ENCODE data around the gene WNK2. TPM values are rescaled to one million over a fixed set of nuclear protein-coding genes. Genes with fewer than 3 reads are reported as not detected.

The WNK2 gene
- total and polyA plus RNA-seq, 2 experiments from 2014 or later = 34.5 to 92.2 TPM

- H3K9me3 ChIP-seq (ENCODE audit: low read depth) = no peaks in the 10 kb centered on the region
- peak overlapping the region; percentile 40 for H3K27ac ChIP-seq
- H3K4me3 ChIP-seq = no peak overlapping the region
- no peak for DNase-seq (ENCODE audit: low read depth in 1 of 2, low spot score in 1 of 2)
- H3K27me3 ChIP-seq = no peaks in the 10 kb centered on the region
- H3K36me3 ChIP-seq = no peaks in the 10 kb centered on the region
- H3K4me1 ChIP-seq (ENCODE audit: low read depth) = peaks cover 54% of the 10 kb centered on the region
- TF ChIP-seq CTCF (IDR thresholded peaks at IDR 0.05; ENCODE audit: low read depth, low read length) = no peak
These were observed 17.0 kb downstream of the WNK2 start for GRCh38 chr9:93200989-93201334.

GRCh38 chr9:93203026-93203717 is 19.2 kb downstream of the WNK2 start:
- Histone ChIP-seq H3K27ac (peak overlapping the region; percentile 97), H3K27me3 (no peaks in the 10 kb centered on the region), H3K4me1 (ENCODE audit: low read depth) (peaks cover 74% of the 10 kb centered on the region), H3K9me3 (ENCODE audit: low read depth) (no peaks in the 10 kb centered on the region), H3K4me3 (no peak overlapping the region), H3K36me3 (no peaks in the 10 kb centered on the region)
- TF ChIP-seq CTCF (IDR thresholded peaks at IDR 0.05; ENCODE audit: low read depth, low read length) = no peak
- DNase-seq (ENCODE audit: low read depth in 1 of 2, low spot score in 1 of 2) = no peak

GRCh38 chr9:93203718-93204469 is 20.0 kb downstream of the WNK2 start:
- DNase-seq (ENCODE audit: low read depth in 1 of 2, low spot score in 1 of 2) = no peak
- TF ChIP-seq CTCF (IDR thresholded peaks at IDR 0.05; ENCODE audit: low read depth, low read length) = no peak
- H3K27ac ChIP-seq = peak overlapping the region; percentile 97
- no peaks in the 10 kb centered on the region for H3K36me3 ChIP-seq
- H3K9me3 ChIP-seq (ENCODE audit: low read depth) = no peaks in the 10 kb centered on the region
- no peaks in the 10 kb centered on the region for H3K27me3 ChIP-seq
- H3K4me3 ChIP-seq = no peak overlapping the region
- H3K4me1 ChIP-seq (ENCODE audit: low read depth) = peaks cover 80% of the 10 kb centered on the region

GRCh38 chr9:93204470-93205043 is 20.6 kb downstream of the WNK2 start:
- Histone ChIP-seq H3K27ac (peak overlapping the region; percentile 97), H3K27me3 (no peaks in the 10 kb centered on the region), H3K36me3 (no peaks in the 10 kb centered on the region), H3K4me3 (no peak overlapping the region), H3K4me1 (ENCODE audit: low read depth) (peaks cover 87% of the 10 kb centered on the region), H3K9me3 (ENCODE audit: low read depth) (no peaks in the 10 kb centered on the region)
- no peak for DNase-seq (ENCODE audit: low read depth in 1 of 2, low spot score in 1 of 2)
- no peak for TF ChIP-seq CTCF (IDR thresholded peaks at IDR 0.05; ENCODE audit: low read depth, low read length)

- H3K27ac ChIP-seq = peak overlapping the region; percentile 97
- H3K4me3 ChIP-seq = no peak overlapping the region
- peaks cover 87% of the 10 kb centered on the region for H3K4me1 ChIP-seq (ENCODE audit: low read depth)
These were observed 21.3 kb downstream of the WNK2 start for GRCh38 chr9:93205045-93205768.

More at GRCh38 chr9:93205045-93205768, 21.3 kb downstream of the WNK2 start:
- DNase-seq (ENCODE audit: low read depth in 1 of 2, low spot score in 1 of 2) = peak; percentile 62 to 91
- no peak for TF ChIP-seq CTCF (IDR thresholded peaks at IDR 0.05; ENCODE audit: low read depth, low read length)
- H3K27me3 ChIP-seq = no peaks in the 10 kb centered on the region
- no peaks in the 10 kb centered on the region for H3K36me3 ChIP-seq
- no peaks in the 10 kb centered on the region for H3K9me3 ChIP-seq (ENCODE audit: low read depth)

All from cardiac muscle cell (in vitro differentiated cells and primary cell).